GM12872 (cell line): ENCODE results near the gene PCNT.

Source experiments
- TF ChIP-seq, protein P1 (sequence below): IDR thresholded peaks from 3 replicates; pipeline ENCODE4 v1.5.1; 2011; ENCODE audit warnings: low read depth, mild to moderate bottlenecking, low read length, moderate library complexity; ENCODE audit not compliant: insufficient read depth

PCNT gene

DNA sequence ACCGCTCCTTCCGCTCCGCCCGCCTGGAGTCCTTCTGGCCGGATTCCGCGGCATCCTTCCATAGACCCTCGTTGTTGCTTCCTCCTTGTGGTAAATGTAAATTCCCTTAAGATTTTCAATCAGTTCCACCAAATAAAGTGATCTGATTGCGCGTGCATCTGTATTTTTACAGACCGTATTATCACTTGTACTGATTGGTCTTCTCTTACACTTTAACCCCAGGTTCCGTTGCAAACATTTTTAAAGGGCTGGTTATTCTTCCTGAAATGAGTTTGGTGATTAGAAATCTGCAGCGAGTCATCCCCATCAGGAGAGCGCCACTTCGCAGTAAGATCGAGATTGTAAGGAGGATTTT lies 37.3 kb upstream of the PCNT start:
- TF ChIP-seq, protein P1, sequence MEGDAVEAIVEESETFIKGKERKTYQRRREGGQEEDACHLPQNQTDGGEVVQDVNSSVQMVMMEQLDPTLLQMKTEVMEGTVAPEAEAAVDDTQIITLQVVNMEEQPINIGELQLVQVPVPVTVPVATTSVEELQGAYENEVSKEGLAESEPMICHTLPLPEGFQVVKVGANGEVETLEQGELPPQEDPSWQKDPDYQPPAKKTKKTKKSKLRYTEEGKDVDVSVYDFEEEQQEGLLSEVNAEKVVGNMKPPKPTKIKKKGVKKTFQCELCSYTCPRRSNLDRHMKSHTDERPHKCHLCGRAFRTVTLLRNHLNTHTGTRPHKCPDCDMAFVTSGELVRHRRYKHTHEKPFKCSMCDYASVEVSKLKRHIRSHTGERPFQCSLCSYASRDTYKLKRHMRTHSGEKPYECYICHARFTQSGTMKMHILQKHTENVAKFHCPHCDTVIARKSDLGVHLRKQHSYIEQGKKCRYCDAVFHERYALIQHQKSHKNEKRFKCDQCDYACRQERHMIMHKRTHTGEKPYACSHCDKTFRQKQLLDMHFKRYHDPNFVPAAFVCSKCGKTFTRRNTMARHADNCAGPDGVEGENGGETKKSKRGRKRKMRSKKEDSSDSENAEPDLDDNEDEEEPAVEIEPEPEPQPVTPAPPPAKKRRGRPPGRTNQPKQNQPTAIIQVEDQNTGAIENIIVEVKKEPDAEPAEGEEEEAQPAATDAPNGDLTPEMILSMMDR, result no peak

DNA sequence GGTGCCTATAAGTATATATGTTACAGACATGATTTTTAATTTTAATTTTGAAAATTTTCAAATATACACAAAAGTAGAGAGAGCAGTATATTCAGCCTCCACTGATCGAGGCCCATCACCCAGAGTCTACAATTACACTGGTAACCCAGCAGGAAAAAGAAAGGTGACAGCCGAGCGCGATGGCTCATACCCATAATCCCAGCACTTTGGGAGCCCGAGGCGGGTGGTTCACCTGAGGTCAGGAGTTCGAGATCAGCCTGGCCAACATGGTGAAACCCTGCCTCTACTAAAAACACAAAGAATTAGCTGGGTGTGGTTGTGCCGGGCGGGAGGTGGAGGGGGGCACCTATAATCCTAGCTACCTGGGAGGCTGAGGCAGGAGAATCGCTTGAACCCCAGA lies 36.4 kb upstream of the PCNT start:
- TF ChIP-seq, protein P1, result no peak

DNA sequence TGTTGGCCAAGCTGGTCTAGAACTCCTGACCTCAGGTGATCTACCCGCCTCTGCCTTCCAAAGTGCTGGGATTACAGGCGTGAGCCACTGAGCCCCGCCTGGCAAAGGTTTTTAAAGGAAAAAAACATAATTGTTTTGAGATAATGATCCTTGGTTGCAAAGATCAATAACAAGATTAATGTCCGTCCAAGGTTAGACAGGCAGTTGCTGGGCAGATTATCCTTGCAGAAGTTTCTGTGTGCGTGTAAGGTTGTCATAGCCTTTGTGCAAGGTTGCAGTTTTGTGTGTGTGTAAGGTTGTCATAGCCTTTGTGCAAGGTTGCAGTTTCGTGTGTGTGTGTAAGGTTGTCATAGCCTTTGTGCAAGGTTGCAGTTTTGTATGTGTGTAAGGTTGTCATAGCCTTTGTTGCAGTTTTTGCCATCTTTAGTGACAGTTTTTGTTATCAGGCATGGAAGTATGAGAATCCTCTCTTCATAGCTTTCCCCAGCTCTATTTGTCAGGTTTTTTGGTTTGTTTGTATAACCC lies 34.2 kb upstream of the PCNT start:
- TF ChIP-seq, protein P1, result no peak

DNA sequence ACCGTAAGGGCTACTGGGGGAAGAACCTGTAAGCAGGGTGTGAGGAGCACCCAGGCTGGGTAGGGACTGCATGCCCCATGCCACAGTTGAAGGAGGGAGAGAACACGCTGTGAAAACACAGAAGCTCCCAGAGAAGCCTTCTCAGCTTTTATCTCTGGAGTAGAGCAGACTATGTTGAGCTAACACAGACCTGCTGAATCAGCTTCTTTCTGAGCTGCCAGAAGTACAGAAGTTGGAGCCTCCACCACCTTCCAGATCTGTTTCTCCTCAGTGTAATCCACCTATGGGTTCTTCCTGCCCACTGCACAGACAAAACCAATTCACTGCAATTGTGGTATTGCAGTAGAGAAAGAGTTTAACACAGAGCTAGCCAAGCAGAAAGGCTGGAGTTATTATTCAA lies 32.4 kb upstream of the PCNT start:
- TF ChIP-seq, protein P1, result no peak

DNA sequence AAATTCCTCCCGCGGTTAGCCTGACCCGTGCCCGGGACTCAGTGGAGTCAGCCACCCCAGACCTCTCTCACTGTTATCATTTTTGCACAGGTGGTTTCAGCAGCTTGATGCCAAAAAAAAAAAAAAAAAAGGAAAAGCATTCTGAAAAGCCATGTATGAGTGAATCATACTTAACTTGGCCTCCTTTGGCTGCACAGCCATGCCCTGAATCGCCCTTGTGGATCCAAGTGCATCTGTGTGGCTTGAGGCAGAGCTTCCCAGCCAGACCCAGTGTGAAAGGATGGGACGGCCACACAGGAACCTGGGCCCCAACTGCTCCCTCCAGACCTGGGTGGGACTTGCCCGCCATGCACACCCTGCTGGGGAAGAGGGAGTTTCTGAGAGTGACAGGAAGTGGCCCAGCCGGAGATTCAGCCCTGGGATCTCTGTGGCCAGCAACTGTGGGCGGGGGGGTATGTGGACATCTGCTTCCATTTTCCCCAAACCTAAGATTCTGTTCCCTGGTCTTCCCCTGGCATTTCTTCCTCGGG lies 29.2 kb upstream of the PCNT start:
- TF ChIP-seq, protein P1, result no peak

DNA sequence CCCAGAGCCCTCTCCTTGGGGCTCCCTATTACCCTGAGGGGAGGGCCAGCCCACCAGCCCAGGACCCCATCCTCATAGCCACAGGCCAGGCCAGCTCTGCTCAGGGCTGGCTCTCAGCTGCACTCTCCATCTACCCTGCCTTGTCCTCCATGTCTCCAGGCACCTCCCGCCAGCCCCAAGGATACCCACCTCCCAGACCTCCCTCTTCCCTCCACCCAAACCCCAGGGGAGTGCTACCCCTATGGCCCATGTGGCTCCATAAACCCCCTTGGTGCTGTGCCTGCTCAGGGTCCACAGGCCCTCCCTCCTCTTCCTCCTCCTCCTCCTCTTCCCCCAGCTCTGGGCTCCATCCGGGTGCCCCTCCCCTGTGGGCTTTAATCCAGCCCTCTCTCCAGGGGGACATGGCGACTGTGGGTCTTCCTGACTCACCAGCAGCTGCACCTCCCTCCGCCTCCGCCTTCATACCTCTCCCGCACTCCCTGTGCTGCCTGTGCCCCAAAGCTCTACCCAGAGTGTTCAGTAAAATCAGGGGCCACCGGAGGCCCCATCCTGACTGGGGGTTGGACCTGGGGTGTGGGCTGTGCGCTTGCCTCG lies 28.7 kb upstream of the PCNT start:
- TF ChIP-seq, protein P1, result no peak

DNA sequence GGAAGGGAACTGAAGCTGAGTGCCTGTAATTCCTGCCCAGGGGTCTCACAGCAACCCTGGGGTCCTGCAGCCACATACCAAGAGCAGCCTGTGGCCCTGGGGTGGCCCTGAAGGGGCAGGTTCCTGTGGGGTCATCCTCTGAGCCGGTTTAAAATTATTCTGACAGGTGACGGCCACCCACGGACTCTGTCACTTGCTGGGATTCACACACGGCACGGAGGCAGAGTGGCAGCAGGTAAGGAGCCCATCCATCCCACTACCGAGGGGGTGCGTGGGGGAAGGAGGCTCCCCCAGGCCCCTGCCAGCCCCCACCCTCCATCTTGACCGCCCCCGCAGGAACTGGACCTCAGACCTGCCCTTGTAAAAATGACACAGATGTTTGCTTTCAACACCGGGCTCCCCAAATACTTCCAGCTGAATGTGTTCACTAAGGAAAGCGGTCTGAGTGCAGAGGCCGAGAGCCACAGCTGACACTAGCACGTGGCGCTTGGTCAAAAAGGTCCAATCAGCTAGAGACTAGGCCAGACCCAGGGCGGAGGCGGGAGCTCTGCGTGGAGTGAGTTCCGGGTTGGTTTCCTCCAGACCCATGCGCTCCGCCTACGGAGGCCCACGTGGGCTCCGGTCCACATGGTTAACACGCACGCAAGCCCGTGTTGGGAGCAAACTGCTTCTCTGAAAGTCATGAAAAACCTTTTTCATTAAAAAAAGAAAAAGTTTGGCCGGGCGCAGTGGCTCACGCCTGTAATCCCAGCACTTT lies 27.8 kb upstream of the PCNT start:
- TF ChIP-seq, protein P1, result no peak
